PC-3 (cell line): ENCODE results near the gene ORC4. TPM values are rescaled to one million over a fixed set of nuclear protein-coding genes. Genes with fewer than 3 reads are reported as not detected.

Experiments used
- ATAC-seq: fragments of 200-7000 bp; cut with Tn5 transposase; 2 replicates; pipeline ENCODE4 v1.9.1; 2020; ENCODE audit warnings: mild to moderate bottlenecking, moderate library complexity
- BruUV-seq: library from RNA; stranded (reverse); fragments of 400-500 nt; replicated peaks from 2 replicates; lab custom pipeline; 2021; lab: Mats Ljungman, UMichigan
- CTCF ChIA-PET: fragments of 300-600 bp; sonication (Branson Sonifier 250); formaldehyde crosslinking; loops from one replicate; lab custom pipeline; 2022; ENCODE audit warnings: antibody characterized with exemption; lab: Charles Lee
- POLR2A ChIA-PET: fragments of 300-600 bp; sonication (Branson Sonifier 250); formaldehyde crosslinking; loops from one replicate; lab custom pipeline; 2022; ENCODE audit warnings: antibody characterized with exemption; ENCODE audit not compliant: unreplicated experiment; lab: Charles Lee
- DNase-seq: peaks from one replicate; pipeline ENCODE4 v3.0.0-alpha.2; 2015
- H2AFZ ChIP-seq: fragments of 300-600 bp; sonication (generic); 2 replicates; pipeline ENCODE4 v1.6.0; 2016; ENCODE audit warnings: antibody characterized with exemption, low read length
- H3F3A ChIP-seq: fragments of 300-600 bp; sonication (generic); one replicate; pipeline ENCODE4 v1.6.0; 2017; ENCODE audit warnings: antibody characterized with exemption, low read length, control low read depth, mild to moderate bottlenecking; ENCODE audit not compliant: unreplicated experiment
- H3K27ac ChIP-seq: fragments of 300-600 bp; sonication (generic); 2 replicates; pipeline ENCODE4 v1.5.1; 2016; ENCODE audit warnings: mild to moderate bottlenecking, low read length
- H3K27me3 ChIP-seq: fragments of 300-600 bp; sonication (generic); 2 replicates; pipeline ENCODE4 v1.6.1; 2016; ENCODE audit warnings: low read length, mixed read lengths
- H3K36me3 ChIP-seq: fragments of 300-600 bp; sonication (generic); 2 replicates; pipeline ENCODE4 v1.6.1; 2016; ENCODE audit warnings: low read depth, mixed run types, low read length, mixed read lengths
- H3K4me1 ChIP-seq: fragments of 300-600 bp; sonication (generic); 2 replicates; pipeline ENCODE4 v1.5.1; 2016; ENCODE audit warnings: low read length; ENCODE audit not compliant: insufficient read depth
- H3K4me2 ChIP-seq: fragments of 300-600 bp; sonication (generic); 2 replicates; pipeline ENCODE4 v1.6.0; 2016; ENCODE audit warnings: low read length
- H3K4me3 ChIP-seq: fragments of 300-600 bp; sonication (generic); 2 replicates; pipeline ENCODE4 v1.5.1; 2016; ENCODE audit warnings: mild to moderate bottlenecking, low read length, mixed read lengths
- H3K79me2 ChIP-seq: fragments of 300-600 bp; sonication (generic); 2 replicates; pipeline ENCODE4 v1.6.1; 2017; ENCODE audit warnings: low read length, mixed read lengths
- H3K9ac ChIP-seq: fragments of 300-600 bp; sonication (generic); 2 replicates; pipeline ENCODE4 v1.6.0; 2016; ENCODE audit warnings: mild to moderate bottlenecking, low read length
- H3K9me2 ChIP-seq: fragments of 300-600 bp; sonication (generic); replicated peaks from 2 replicates; pipeline ENCODE4 v1.6.1; 2016; ENCODE audit warnings: mixed run types, low read length, mixed read lengths
- H3K9me3 ChIP-seq: fragments of 300-600 bp; sonication (generic); 2 replicates; pipeline ENCODE4 v1.6.1; 2016; ENCODE audit warnings: low read length, mixed read lengths
- H4K20me1 ChIP-seq: fragments of 300-600 bp; sonication (generic); 2 replicates; pipeline ENCODE4 v1.6.1; 2016; ENCODE audit warnings: low read length, mixed read lengths
- CTCF ChIP-seq: fragments of 300-600 bp; sonication (generic); conservative IDR thresholded peaks from 2 replicates; pipeline ENCODE4 v1.5.1; 2017; ENCODE audit warnings: antibody characterized with exemption, low read depth, mild to moderate bottlenecking, low read length
- EZH2 ChIP-seq: fragments of 300-600 bp; sonication (generic); IDR thresholded peaks from one replicate; pipeline ENCODE4 v1.6.1; 2017; ENCODE audit warnings: antibody characterized with exemption, mild to moderate bottlenecking, low read length; ENCODE audit not compliant: unreplicated experiment
- EZH2phosphoT487 ChIP-seq: fragments of 300-600 bp; sonication (generic); IDR thresholded peaks from 2 replicates; pipeline ENCODE4 v1.6.1; 2018; ENCODE audit warnings: mild to moderate bottlenecking, antibody characterized with exemption, low read length, borderline replicate concordance
- intact Hi-C: fragments of 100-400 bp; cut with micrococcal nuclease; formaldehyde crosslinking; loops from 2 replicates; pipeline ENCODE4 v1.9.0; 2023
- total RNA-seq: library from RNA; depleted of rRNA; stranded (reverse); fragments of >200 nt; gene quantifications from 2 replicates; pipeline ENCODE4 v1.2.3, GENCODE V29; 2014

Gene ORC4
- total RNA-seq, 1 experiment from 2014 or later = 65.9 TPM

- H3K4me2 ChIP-seq = no peak overlapping the region
- H4K20me1 ChIP-seq = no peaks in the 10 kb centered on the region
- no TSS peak for BruUV-seq
- ChIA-PET CTCF (no interaction called here), POLR2A (no interaction called here)
- no peak overlapping the region for H3K27ac ChIP-seq
- H3K9me3 ChIP-seq = no peaks in the 10 kb centered on the region
- DNase-seq (no peak), ATAC-seq (no peak)
- H3K4me3 ChIP-seq = no peak overlapping the region
- no peaks in the 10 kb centered on the region for H3K9me2 ChIP-seq
- no peaks in the 10 kb centered on the region for H3K27me3 ChIP-seq
- intact Hi-C loops = no loop called here
- no peaks in the 10 kb centered on the region for H3F3A ChIP-seq
- H3K36me3 ChIP-seq = no peaks in the 10 kb centered on the region
- TF ChIP-seq EZH2 (no peak), EZH2phosphoT487 (no peak), CTCF (no peak)
- H3K9ac ChIP-seq = no peak overlapping the region
- H3K4me1 ChIP-seq = 0 out of 2 replicates have a peak, but pooled peaks cover 1% of the 10 kb centered on the region
- no peak overlapping the region for H2AFZ ChIP-seq
- peaks cover 38% of the 10 kb centered on the region for H3K79me2 ChIP-seq
These were observed 8.2 kb upstream of the ORC4 start for GRCh38 chr2:148028781-148029180.

DNA sequence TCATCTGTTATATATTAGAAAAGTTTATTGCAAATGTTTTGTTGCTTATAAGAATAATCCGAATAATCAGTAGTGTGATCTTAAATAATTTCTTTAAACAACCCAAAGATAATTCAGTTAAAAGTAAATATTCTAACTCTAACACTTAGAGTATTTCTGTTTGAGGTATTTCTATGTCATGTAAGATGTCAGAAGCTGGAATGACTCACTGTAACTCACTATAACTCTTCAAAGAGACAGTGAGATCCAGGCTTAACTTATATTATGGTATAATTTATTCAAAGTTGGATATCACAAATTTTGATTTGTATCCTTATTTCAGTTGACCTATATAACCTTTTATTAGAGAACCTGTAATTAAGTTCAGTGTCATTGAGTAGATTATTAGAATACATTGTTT is 7.3 kb upstream of the ORC4 start:
- TF ChIP-seq CTCF (no peak), EZH2 (no peak), EZH2phosphoT487 (no peak)
- BruUV-seq = no TSS peak
- intact Hi-C loops = no loop called here
- ChIA-PET POLR2A (no interaction called here), CTCF (no interaction called here)
- H2AFZ ChIP-seq = no peak overlapping the region
- no peak overlapping the region for H3K4me3 ChIP-seq
- no peak overlapping the region for H3K4me2 ChIP-seq
- H3K36me3 ChIP-seq = no peaks in the 10 kb centered on the region
- ATAC-seq = no peak
- no peak overlapping the region for H3K9ac ChIP-seq
- no peaks in the 10 kb centered on the region for H3K27me3 ChIP-seq
- H3K4me1 ChIP-seq = peaks cover 11% of the 10 kb centered on the region; the same call in 1 of the 2 replicates
- no peak overlapping the region for H3K27ac ChIP-seq
- no peaks in the 10 kb centered on the region for H3K9me2 ChIP-seq
- peaks cover 48% of the 10 kb centered on the region for H3K79me2 ChIP-seq
- no peaks in the 10 kb centered on the region for H3F3A ChIP-seq
- DNase-seq = no peak
- no peaks in the 10 kb centered on the region for H3K9me3 ChIP-seq
- no peaks in the 10 kb centered on the region for H4K20me1 ChIP-seq

DNA sequence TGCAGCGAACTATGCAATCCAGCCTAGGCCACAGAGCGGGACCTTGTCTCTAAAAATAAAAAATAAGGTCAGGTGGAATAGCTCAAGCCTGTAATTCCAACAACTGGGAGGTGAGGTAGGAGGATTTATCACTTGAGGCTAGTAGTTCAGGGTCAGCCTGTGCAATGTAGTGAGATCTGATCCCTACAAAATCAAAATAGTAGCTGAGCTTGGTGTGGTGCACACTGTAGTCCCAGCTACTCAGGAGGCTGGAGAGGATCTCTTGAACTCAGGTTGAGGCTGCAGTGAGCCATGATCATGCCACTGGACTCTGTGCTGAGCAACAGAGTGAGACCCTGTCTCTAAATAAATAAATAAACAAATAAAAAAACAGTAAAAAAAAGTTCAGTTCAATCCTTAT is 6.0 kb upstream of the ORC4 start:
- no peak for ATAC-seq
- ChIA-PET CTCF (no interaction called here), POLR2A (no interaction called here)
- peaks cover 61% of the 10 kb centered on the region for H3K79me2 ChIP-seq
- no peaks in the 10 kb centered on the region for H3F3A ChIP-seq
- H3K9me2 ChIP-seq = no peaks in the 10 kb centered on the region
- H3K36me3 ChIP-seq = no peaks in the 10 kb centered on the region
- no peak overlapping the region for H2AFZ ChIP-seq
- H3K4me2 ChIP-seq = no peak overlapping the region
- intact Hi-C loops = no loop called here
- no peaks in the 10 kb centered on the region for H4K20me1 ChIP-seq
- no peak overlapping the region for H3K27ac ChIP-seq
- peaks cover 17% of the 10 kb centered on the region; the same call in 1 of the 2 replicates for H3K4me1 ChIP-seq
- no TSS peak for BruUV-seq
- H3K9ac ChIP-seq = no peak overlapping the region
- no peak for TF ChIP-seq EZH2phosphoT487
- TF ChIP-seq CTCF = no peak
- no peak for TF ChIP-seq EZH2
- DNase-seq = no peak
- no peaks in the 10 kb centered on the region for H3K27me3 ChIP-seq
- H3K9me3 ChIP-seq = no peaks in the 10 kb centered on the region
- H3K4me3 ChIP-seq = no peak overlapping the region
